GM19043 (cell line): ENCODE results near the gene LCOR.

Source experiments
- ATAC-seq: cut with Tn5 transposase; IDR thresholded peaks from one replicate; pipeline ENCODE4 v1.9.1; 2021; ENCODE audit warnings: low read depth; ENCODE audit not compliant: unreplicated experiment

The LCOR gene

DNA sequence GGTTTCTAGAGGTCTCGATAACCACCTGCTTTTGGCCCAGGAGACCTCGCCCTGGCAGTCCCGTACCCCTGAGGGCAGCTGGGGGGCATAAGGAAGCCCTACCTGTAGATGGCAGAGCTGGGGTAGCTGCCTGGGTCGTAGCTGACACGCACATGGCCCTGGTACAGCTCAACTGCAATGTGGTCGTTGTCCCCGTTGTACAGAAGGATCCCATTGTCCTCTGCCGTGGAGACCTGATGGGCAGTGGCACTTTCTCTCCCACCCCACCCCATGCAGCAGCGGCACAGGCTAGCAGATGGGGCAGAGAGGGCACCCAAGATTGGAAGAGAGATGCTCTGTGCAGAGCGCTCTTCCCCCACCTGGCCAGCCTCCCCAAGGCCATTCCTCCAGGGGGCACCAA lies 172.5 kb downstream of the LCOR start:
- ATAC-seq = no peak

DNA sequence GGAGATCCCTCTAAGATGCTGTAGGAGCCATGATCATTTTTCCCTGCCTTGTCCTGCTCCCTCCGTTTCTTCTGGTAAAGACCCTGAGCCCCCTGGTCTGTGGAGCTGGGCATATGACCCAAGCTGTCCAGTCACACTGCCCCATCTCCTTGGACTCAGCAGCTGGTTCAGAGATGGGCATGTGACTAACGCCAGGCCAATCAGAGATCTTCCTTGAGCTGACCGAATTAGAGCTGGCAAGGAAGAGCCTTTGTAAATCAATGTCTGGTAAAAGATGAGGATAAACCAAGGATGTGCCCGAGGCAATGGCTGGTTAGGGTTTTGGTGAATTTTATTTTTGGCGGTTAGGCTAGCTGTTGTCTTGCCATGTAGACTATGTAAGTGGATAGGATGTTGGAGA lies 173.3 kb downstream of the LCOR start:
- no peak for ATAC-seq

DNA sequence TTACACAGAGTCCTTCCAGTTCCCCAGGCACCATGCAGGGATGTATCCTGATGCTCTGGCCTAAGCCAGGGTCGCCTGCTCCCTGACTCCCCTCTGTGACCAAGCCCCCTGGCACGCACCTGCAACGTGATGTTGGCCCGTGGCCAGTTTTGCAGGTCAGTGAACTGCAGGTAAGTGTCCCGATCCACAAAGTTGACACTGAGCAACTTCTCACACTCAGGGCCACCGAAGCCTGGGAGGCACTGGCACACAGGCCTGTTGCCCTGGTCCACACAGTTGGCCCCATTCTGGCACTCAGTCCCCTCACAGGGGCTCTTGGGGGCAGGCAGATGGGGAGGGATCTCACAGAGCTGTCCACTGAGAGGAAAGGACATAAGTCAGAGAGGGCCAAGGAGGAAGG lies 174.3 kb downstream of the LCOR start:
- ATAC-seq = no peak

- no peak for ATAC-seq
These were observed 175.3 kb downstream of the LCOR start for GRCh38 chr10:97007417-97007816.

- ATAC-seq = no peak
These were observed 178.7 kb downstream of the LCOR start for GRCh38 chr10:97010695-97011206.

- no peak for ATAC-seq
These were observed 179.3 kb downstream of the LCOR start for GRCh38 chr10:97011397-97011796.

GRCh38 chr10:97012470-97012869 lies 180.4 kb downstream of the LCOR start:
- ATAC-seq = no peak

DNA sequence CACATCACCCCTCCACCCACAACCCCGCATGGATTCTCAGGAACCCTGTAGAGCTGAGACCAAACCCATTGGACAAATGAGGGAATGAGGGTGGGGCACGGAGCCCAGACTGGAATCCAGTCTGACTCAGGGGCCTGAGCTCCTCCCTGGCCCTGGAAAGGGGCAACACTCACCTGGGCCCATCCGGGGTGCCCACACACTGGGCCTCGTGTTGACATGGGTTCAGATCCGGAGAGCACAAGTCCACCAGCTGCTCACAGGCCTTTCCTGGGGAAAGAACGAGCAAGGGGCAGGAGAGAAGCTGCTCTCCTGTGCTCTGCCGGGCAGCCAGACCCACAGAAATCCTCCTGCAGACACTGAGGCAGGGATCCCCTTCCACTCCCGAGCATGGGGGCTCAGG lies 181.5 kb downstream of the LCOR start:
- no peak for ATAC-seq

GRCh38 chr10:97013983-97014382 lies 181.9 kb downstream of the LCOR start:
- ATAC-seq = no peak

DNA sequence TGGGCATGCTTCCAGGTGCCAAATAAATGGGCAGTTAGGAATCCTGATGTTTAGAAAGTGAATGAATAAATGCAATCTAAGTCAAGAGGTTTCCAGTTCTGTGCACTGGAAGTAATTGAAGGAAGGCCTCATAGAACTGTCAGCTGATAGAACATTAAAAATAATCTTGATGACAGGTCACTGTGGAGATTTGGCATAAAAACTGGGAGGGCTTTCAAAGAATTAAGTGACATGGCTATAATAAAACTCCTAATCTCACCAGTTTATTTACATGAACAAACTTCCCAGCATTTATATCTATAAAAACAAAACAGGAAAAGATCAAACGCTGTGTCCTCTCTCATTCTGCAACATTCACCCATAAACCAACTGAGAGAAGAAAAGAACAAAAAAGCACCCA lies 183.1 kb downstream of the LCOR start:
- no peak for ATAC-seq

GRCh38 chr10:97016728-97017473 lies 184.8 kb downstream of the LCOR start:
- peak; percentile 79 for ATAC-seq

- ATAC-seq = no peak
These were observed 185.4 kb downstream of the LCOR start for GRCh38 chr10:97017474-97017903.

DNA sequence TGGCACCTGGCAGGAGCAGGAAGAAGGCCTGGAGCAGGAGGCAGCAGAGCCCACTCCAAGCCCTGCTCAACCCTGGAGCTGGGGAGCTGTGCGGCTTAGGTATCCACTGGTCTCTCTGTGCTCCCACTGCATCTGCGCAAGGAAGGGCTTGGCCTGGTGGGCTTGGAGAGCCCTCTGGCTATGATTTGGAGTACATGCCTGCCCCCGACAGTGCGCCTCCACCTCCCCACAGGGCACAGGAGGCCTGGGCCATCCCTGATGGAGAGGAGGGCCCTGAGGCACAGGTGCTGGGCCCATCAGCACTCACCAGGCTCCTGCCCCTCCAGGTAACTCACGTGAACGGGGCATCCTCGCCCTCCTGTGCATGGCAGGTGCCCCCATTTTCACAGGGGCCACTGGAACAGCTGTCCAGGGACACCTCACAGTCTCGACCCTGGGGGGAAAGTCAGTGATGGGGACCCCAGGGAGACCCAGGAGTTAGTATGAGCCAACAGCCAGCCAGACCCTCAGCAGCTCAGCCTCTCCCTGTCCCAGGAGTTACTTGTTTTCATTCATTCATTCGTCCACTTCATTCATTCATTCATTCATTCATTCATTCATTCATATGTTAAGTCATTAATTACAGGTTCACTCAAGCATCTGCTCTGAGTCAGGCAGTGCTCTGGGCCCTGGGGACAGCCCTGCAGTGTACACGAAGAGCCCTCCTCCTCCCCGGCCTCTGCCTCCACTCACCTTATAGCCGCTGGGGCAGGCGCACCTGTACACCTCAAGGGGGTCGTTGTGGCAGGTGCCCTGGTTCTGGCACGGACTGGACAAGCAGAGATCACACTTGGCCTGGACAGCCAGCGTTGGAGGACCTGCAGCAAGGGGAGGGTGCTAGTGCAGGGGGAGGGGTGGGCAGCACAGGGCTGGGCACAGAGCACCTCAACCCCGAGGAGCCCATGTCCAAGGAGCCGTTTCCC lies 186.4 kb downstream of the LCOR start:
- ATAC-seq = no peak

DNA sequence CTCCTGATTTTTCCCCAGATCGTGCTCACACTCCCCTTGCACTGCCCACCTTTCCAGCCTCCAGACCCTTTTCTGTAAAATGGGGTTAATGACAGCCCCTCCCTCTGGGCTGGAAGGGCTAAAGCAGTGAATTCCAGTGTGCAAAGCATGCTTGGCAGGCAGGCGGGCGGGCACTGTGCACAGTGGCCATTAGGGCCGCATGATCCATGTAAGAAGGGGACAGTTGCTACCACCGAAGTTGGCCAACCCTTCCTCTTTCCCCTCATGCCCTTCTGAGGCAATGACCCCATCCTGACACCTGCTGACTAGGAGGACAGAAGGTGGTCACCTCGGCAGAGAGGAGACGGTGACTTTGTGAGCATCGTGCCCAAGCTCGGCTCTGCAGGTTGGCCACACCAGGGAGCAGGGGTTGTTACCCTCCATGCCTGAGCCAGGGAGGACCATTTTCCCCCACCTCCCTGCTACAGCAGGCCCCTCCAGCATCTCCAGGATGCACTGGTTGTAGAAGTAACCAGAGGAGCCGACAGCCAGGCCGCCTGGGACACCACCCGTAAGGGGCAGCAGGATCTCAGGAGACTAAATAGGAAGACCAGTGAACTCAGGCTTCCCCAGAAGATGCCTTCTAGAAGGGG lies 187.2 kb downstream of the LCOR start:
- ATAC-seq = no peak

- ATAC-seq = no peak
These were observed 188.6 kb downstream of the LCOR start for GRCh38 chr10:97020452-97021400.

DNA sequence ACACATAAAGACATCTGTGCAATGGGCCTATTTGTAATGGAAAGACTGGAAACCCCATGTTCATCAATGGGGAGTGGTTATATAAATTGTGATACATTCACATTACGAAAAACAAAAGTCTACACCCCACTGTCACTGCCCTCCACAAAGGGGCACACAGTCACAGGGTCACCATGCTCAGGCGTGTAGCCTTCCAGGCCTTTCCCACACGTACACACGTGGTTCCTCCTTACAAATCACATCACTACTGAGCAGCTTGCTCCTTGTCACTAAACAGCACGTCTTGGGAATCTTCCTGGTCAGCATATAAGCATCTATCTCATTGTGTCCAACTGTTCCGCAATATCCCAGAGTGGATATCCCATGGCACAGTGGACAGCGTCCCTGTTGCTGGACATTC lies 190.5 kb downstream of the LCOR start:
- ATAC-seq = no peak

DNA sequence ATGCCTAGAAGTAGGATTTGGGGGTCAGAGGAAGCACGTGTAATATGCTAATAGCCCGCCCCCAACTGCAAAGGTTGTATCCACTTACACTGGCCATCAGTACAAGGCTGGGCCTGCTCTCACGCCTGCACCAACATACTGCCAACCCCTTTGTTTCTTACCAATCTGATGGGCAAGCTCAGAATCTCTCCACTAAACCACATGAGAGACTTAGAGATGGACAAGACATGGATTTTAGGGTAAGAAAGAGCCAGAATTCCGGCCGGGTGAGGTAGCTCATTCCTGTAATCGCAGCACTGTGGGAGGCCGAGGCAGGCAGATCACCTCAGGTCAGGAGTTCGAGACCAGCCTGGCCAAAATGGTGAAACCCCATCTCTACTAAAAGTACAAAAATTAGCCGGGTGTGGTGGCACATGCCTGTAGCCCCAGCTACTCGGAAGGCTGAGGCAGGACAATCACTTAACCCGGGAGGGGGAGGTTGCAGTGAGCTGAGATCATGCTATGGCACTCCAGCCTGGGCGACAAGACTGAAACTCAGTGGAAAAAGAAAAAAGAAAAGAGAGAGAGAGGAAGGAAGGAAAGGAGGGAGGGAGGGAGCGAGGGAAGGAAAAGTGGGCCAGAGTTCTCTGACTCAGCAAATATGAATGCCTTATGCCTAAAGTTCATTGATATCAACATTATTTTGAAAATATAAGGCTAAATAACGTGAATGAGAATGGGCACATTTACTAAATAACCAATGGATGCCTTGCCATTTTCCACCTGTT lies 191.5 kb downstream of the LCOR start:
- ATAC-seq = no peak

GRCh38 chr10:97024168-97025073 lies 192.3 kb downstream of the LCOR start:
- no peak for ATAC-seq
